ENCODE data around the gene CDC14C. TPM values are rescaled to one million over a fixed set of nuclear protein-coding genes. Genes with fewer than 3 reads are reported as not detected.

The CDC14C gene
- total RNA-seq, 1 experiment from 2014 or later, result 0.24 TPM

- intact Hi-C loops (cut with micrococcal nuclease; ENCODE audit: unreplicated experiment), result no loop called here
- no TSS peak for BruUV-seq (replicated peaks)
- H3K36me3 Mint-ChIP-seq (ENCODE audit: insufficient read depth, unreplicated experiment), result no peaks in the 10 kb centered on the region
- H3K27me3 Mint-ChIP-seq (ENCODE audit: unreplicated experiment), result no peaks in the 10 kb centered on the region
- peaks cover 20% of the 10 kb centered on the region for H3K4me1 Mint-ChIP-seq (ENCODE audit: low read depth, unreplicated experiment)
- no peak for TF ChIP-seq CTCF (IDR thresholded peaks at IDR 0.05; ENCODE audit: unreplicated experiment)
- peak overlapping the region; percentile 15 for H3K27ac Mint-ChIP-seq (ENCODE audit: unreplicated experiment)
- no peak overlapping the region for H3K4me3 Mint-ChIP-seq (ENCODE audit: low read depth, unreplicated experiment)
- H3K9me3 Mint-ChIP-seq (ENCODE audit: low read depth, unreplicated experiment), result peaks cover 11% of the 10 kb centered on the region
- DNase-seq, result peak; percentile 10
- CTCF ChIA-PET, result interaction anchor here (0.6 to 1.3 kb wide), 3 partner anchors 46 to 99 kb away, joined by 3 to 5 read pairs (median 4); no protein-coding TSS in a partner anchor
These were observed 9.3 kb downstream of the CDC14C start for GRCh38 chr7:48933549-48934085.

DNA sequence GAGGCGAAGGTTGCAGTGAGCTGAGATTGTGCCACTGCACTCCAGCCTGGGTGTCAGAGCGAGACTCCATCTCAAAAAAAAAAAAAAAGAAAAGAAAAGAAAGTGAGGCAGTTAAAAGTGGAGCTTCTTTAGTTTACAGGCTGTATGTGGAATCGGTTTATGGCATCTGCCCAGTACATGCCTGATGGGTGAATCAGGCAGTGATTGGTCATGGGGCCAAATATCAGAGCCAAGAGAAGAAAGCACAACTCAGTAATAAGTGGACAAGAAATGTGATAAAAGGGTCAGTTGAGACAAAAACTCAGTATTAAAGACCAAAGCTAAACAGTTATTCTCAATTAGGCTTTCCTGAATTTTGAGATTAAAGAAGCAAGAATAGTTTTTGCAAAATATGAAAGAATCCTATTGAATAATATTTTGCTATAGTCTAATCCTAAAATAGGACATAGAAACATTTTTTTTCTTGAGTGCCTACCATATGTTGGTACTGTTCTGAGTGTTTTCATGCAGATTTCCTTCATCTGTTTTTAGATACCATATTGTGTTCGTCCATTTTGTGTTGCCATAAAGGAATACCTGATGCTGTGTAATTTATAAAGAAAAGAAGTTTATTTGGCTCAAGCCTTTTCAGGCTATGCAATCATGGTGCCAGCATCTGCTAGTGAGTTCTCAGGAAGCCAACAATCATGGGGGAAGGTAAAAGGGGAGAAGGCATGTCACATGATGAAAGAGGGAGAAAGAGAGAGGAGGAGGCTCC is 14.4 kb downstream of the CDC14C start:
- Mint-ChIP-seq H3K4me3 (ENCODE audit: low read depth, unreplicated experiment) (no peak overlapping the region), H3K27ac (ENCODE audit: unreplicated experiment) (no peak overlapping the region), H3K4me1 (ENCODE audit: low read depth, unreplicated experiment) (peaks cover 15% of the 10 kb centered on the region), H3K36me3 (ENCODE audit: insufficient read depth, unreplicated experiment) (no peaks in the 10 kb centered on the region), H3K9me3 (ENCODE audit: low read depth, unreplicated experiment) (peaks cover 7% of the 10 kb centered on the region), H3K27me3 (ENCODE audit: unreplicated experiment) (no peaks in the 10 kb centered on the region)
- no peak for DNase-seq
- no TSS peak for BruUV-seq (replicated peaks)
- CTCF ChIA-PET, result no interaction called here
- intact Hi-C loops (cut with micrococcal nuclease; ENCODE audit: unreplicated experiment), result no loop called here
- TF ChIP-seq CTCF (IDR thresholded peaks at IDR 0.05; ENCODE audit: unreplicated experiment), result no peak

DNA sequence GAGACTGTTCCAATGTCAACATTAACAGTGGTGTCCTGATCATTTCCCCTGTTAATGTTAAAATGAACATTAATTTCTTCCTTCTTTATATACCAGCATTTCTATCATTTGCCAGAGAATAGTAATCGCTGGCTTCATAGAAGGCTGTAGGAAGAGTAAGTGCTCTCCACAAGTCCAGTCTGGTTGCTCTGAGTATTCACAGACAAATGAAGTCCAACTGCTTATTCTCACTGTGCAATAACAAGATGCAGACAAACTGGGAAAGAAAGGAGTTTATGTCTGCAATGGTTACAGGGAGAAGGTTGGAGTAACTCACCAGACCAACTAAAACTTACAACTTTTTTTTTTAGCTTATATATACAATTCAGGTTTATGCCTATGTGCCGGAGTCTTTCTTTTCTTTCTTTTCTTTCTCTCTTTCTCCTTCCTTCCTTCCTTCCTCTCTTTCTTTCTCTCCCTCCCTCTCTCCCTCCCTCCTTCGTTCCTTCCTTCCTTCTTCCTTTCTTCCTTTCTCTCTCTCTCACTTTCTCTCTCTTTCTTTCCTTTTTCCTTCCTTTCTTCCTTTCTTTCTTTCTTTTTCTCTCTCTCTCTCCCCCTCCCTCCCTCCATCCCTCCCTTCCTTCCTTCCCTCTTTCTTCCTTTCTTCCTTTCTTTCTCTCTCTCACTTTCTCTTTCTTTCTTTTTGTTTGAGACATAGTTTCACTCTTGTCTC is 19.1 kb downstream of the CDC14C start:
- Mint-ChIP-seq H3K36me3 (ENCODE audit: insufficient read depth, unreplicated experiment) (no peaks in the 10 kb centered on the region), H3K9me3 (ENCODE audit: low read depth, unreplicated experiment) (peaks cover 5% of the 10 kb centered on the region), H3K4me1 (ENCODE audit: low read depth, unreplicated experiment) (no peaks in the 10 kb centered on the region), H3K27ac (ENCODE audit: unreplicated experiment) (no peak overlapping the region), H3K27me3 (ENCODE audit: unreplicated experiment) (no peaks in the 10 kb centered on the region), H3K4me3 (ENCODE audit: low read depth, unreplicated experiment) (no peak overlapping the region)
- CTCF ChIA-PET, result interaction anchor here (0.6 kb wide), 1 partner anchor 581 kb away, joined by 6 read pairs; no protein-coding TSS in a partner anchor
- no peak for DNase-seq
- TF ChIP-seq CTCF (IDR thresholded peaks at IDR 0.05; ENCODE audit: unreplicated experiment), result no peak
- no TSS peak for BruUV-seq (replicated peaks)
- intact Hi-C loops (cut with micrococcal nuclease; ENCODE audit: unreplicated experiment), result no loop called here

GRCh38 chr7:48955916-48956315 is 31.6 kb downstream of the CDC14C start:
- no peak for DNase-seq
- Mint-ChIP-seq H3K9me3 (ENCODE audit: low read depth, unreplicated experiment) (peaks cover 17% of the 10 kb centered on the region), H3K4me1 (ENCODE audit: low read depth, unreplicated experiment) (no peaks in the 10 kb centered on the region), H3K36me3 (ENCODE audit: insufficient read depth, unreplicated experiment) (no peaks in the 10 kb centered on the region), H3K27ac (ENCODE audit: unreplicated experiment) (no peak overlapping the region), H3K27me3 (ENCODE audit: unreplicated experiment) (no peaks in the 10 kb centered on the region), H3K4me3 (ENCODE audit: low read depth, unreplicated experiment) (no peak overlapping the region)
- BruUV-seq (replicated peaks), result no TSS peak
- TF ChIP-seq CTCF (IDR thresholded peaks at IDR 0.05; ENCODE audit: unreplicated experiment), result no peak
- CTCF ChIA-PET, result no interaction called here
- intact Hi-C loops (cut with micrococcal nuclease; ENCODE audit: unreplicated experiment), result no loop called here
